Renal cortical epithelial cell (primary cell): ENCODE results near the gene TRIM41. TPM values are rescaled to one million over a fixed set of nuclear protein-coding genes. Genes with fewer than 3 reads are reported as not detected.

Experiments used
- DNase-seq: peaks from one replicate; pipeline ENCODE4 v3.0.0-alpha.2; 2011; ENCODE audit warnings: low read depth
- total RNA-seq: library from RNA; depleted of rRNA; stranded (reverse); fragments of >200 nt; gene quantifications from 2 replicates; pipeline ENCODE4 v1.2.3, GENCODE V29; 2014

Gene TRIM41
- total RNA-seq, 1 donor from 2014 or later, result 12.8 TPM

- DNase-seq, result no peak
Measured at GRCh38 chr5:181231432-181231831, 8.4 kb downstream of the TRIM41 start.

GRCh38 chr5:181232593-181232992 lies 9.5 kb downstream of the TRIM41 start:
- no peak for DNase-seq

DNA sequence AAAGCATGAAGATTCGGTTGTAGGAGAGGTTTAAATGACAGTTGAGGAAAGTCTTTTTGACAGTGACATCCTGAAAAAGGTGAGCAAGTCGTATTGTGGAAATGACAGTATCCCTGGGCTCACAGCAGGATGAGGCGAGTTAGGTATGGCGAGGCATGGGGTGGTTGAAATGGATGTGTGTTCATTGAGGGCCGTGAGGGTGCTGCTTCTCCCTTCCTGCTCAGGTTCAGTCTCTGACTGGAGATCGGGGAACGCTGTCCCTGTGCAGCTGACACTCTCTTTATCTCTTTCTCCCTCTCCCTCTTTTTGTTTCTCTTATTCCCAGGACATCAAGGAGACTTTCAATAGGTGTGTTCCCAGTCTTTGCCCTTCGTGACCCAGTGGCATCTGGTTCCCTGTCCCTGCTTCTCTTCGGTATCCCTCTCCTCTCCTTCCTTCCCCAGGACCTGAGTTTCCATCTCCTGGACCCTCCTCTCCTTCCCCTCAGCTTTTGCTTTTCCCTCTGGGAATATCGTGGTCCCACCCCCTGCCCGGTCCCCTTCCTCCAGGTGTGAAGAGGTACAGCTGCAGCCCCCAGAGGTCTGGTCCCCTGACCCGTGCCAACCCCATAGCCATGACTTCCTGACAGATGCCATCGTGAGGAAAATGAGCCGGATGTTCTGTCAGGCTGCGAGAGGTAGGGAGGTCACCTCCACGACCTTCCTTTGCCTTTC lies 10.2 kb downstream of the TRIM41 start:
- no peak for DNase-seq

DNA sequence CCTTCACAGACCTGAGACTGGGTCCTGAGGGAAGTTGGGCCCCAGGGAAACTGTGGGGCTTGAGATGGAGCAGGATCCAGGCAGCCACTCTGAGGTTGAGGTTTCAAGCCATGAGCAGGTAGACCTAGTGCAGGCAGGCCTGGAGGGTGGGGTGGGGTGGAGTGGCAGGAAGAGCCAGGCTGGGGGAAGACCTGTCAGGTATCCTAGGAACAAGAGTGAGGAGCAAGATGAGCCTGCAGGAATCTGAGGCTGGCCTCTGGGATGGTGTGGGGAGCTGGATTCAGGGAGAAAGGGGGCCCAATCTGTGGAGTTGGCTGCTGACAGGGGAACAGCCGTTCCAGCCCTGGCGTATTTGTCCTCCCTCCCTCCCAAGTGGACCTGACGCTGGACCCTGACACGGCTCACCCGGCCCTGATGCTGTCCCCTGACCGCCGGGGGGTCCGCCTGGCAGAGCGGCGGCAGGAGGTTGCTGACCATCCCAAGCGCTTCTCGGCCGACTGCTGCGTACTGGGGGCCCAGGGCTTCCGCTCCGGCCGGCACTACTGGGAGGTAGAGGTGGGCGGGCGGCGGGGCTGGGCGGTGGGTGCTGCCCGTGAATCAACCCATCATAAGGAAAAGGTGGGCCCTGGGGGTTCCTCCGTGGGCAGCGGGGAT lies 10.8 kb downstream of the TRIM41 start:
- DNase-seq, result no peak

DNA sequence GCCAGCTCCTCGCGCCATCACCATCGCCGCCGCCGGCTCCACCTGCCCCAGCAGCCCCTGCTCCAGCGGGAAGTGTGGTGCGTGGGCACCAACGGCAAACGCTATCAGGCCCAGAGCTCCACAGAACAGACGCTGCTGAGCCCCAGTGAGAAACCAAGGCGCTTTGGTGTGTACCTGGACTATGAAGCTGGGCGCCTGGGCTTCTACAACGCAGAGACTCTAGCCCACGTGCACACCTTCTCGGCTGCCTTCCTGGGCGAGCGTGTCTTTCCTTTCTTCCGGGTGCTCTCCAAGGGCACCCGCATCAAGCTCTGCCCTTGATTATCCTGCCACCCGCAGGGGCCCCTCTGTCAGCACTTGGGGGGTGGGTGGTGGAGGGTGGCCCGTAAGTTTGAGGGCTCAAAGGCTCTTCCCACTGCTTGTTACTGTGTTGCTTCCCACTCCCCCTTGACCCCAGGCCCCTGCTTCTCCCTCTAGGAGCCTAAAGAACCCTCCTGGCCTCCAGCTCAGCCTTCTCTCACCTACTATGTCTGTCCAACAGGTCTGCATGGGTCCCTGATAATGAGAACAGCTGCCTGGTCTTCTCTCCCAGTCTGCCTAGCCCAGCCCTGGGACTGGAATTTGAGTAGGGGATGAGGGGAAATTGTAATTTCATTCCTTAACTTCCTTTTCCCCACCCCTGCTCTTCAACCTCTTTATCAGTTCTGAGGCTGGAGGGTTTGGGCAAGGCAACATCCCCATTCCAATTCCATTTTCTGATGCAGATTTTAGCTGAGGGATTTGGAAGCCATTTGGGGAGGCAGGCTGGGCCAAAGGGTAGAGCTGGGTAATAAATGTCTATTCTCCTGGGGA lies 11.6 kb downstream of the TRIM41 start:
- no peak for DNase-seq

DNA sequence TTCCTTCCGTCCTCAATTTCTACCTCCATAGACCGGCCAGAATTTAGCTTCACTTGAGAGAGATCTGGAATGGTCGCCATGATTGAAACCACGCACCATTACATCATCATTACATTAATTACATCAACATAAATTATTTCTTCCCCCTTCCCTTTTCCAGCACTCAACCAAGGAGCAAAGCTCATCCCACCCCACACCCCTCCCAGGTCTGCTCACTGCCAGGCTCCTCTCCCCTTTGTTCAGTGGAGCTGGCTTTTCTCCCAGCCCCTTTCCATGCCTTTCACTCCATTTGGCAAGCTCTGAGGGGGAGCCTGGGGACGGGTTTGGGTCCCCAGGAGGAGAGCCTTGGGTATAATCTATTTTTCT lies 12.2 kb downstream of the TRIM41 start:
- DNase-seq, result no peak

GRCh38 chr5:181235689-181236366 lies 12.7 kb downstream of the TRIM41 start:
- no peak for DNase-seq

- DNase-seq, result no peak
Measured at GRCh38 chr5:181236471-181236870, 13.4 kb downstream of the TRIM41 start.

DNA sequence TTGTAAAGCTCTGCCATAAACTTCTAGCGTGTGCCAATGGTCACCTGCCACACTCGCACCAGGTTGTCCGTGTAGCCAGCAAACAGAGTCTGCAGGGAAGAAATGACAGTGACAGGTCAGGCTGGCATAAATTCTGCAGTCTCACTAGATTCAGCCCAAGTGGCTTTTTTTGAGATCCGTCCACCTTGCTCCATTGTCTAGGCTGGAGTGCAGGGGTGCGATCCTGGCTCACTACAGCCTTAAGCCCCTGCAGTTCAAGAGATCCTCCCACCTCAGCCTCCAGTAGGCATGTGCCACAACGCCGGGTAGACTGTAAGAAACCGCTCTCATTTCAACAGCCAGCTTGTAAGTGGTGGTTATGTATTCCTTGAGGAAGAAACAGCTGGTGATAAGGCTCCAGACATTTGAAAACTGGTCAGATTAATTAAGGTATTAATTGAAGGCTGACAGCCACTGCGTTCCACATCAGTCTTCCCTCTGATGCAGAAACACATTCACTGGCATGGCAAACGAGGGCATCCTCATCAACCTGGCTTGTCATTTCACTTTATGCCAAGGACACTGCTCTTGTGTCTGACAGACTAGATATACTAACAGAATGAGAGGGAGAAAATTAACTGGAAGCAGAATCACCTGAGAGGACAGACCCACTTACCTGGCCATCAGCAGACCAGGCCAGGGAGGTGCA lies 14.0 kb downstream of the TRIM41 start:
- DNase-seq, result no peak

GRCh38 chr5:181237729-181238385 lies 14.8 kb downstream of the TRIM41 start:
- DNase-seq, result no peak

DNA sequence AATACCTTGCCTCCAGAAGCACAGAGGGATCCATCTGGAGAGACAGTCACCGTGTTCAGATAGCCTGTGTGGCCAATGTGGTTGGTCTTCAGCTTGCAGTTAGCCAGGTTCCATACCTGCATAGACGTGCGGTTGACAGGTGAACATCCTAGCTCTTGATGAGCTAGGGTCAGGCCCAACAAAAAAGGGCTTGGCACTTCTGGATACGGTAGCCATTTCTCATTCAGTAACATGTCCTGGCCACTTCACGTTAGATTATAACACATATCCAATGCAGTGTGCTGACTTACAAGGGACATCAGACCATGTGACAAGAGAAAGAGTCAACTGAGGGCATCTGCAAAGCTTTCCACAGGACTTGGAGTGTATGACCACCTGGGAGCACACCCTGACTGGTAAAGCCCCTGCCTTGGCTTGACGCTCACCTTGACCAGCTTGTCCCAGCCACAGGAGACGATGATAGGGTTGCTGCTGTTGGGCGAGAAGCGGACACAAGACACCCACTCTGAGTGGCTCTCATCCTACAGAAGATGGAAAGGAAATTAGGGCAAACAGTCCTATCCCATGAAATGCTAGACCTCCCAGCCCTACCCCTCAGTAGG lies 16.1 kb downstream of the TRIM41 start:
- no peak for DNase-seq

DNA sequence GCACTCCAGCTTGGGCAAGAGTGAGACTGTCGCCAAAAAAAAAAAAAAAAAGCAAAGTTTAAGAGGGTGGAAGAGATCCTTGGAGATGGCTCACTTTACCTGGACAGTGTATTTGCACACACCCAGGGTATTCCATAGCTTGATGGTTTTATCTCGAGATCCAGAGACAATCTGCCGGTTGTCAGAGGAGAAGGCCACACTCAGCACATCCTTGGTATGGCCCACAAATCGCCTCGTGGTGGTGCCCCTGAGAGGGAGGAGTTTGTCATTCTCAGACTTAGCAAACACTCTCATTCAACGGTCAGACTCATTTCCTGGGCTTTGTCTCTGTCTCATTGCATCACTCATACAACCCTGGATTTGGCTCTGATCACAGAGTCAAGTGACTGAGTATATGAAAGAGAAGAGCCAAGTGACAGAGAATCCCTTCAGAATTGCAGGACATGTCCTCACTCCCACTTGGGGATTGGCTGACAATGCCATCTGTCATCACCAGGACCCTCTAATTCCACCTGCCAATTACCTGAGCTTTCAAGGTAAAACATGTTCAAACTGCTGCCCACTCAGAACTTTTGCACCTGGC lies 18.4 kb downstream of the TRIM41 start:
- DNase-seq, result peak; percentile 70

GRCh38 chr5:181242031-181242451 lies 19.0 kb downstream of the TRIM41 start:
- DNase-seq, result no peak

DNA sequence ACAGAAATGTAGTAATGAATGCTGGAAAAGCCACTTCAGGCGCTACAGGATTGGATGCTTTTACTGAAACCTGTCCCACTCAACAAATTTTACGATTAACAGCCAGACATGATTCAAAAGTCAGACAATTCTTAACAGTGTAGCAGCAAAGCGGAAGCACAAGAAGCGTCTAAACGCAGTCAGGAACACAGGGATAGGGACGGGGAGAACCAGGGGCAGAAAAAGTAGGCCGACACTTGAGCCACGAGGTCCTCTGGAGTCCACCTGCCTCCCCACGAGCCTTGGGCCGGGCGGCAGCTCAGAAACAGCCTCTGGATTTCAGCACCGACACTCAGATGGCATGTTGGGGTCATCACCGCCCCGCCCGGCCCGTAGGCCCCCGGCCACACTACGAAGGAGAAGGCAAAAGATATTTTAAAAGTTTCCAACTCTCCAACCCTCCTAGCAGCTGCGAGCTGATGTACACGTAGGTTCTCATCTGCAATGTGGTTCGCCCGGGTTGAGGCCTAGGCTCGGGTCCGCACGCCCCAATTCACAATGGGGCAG lies 20.0 kb downstream of the TRIM41 start:
- no peak for DNase-seq

DNA sequence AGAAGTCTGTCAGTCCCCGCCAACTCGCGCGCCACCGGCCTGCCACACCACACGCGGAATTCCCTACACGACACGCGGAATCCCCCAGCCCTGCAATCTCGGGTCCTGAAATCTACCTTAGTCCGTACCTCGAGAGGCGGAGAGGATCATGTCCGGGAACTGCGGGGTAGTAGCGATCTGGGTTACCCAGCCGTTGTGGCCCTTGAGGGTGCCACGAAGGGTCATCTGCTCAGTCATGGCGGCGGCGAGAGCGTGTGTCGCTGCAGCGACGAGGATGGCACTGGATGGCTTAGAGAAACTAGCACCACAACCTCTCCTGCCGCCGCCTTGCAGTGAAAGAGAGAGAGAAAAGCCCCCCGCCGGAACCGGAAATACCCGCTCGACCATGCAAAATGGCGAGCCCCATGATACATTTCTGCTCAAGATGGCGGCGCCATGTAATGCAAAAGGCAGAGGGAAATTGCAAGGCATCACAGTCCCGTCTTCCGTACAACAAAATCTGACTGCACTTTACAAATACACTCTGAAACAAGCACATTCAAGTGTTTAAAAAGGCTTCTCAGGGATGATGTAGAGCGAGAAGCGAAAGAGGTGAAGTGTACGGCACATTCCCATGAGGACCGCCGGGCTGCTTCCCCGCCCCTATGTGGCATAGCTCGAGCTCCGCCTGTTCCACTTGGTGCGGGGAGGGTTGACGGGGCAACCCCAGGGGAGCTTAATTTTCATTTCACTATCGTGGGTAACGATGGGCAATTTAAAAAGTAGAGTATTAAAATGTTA lies 20.7 kb downstream of the TRIM41 start, which contains the start of gene RACK1:
Gene RACK1 (minus strand): TSS at position 343 of the 780 bp plus-strand sequence. CDS start 106 bp downstream, at position 237.
- peak; percentile 77 for DNase-seq

- no peak for DNase-seq
Measured at GRCh38 chr5:181245427-181246275, 22.6 kb downstream of the TRIM41 start.

DNA sequence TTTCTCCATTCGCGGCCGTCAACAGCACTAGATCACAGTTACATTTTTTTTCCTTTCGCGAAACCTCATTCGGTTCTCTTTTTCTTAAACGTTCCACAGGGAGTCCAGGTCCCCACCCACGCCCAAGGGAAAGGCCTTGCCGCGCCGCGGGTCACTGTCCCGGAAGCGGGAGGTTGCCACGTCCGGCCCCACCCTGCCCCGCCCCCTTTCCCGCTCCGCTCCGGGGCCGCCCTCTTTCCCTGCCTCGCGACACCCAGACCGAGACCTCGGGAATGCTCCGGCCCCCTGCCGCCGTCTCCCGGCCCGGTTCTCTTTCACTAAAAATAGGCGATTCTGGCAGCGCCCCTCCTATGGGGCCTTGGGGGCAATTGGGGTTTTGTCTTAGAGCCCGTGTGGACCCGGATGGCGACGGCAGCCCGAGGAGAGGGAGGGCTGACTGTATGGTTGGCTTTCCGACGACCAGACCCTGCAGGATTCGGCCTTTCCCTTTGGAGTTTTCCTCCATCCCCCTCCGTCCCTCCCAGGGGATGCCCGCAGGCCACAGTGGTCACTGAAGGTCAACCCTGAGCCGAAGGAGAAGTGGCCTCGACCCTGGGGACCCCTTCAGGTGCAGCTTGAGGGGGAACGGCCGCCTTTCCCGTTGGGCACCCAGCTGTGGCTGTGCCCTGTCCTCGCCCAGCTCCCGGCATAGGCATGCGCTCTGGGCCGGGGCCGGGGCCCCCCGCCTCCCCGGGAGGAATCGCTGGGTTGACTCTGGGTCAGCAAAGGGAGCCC lies 23.4 kb downstream of the TRIM41 start:
- peak; percentile 59 for DNase-seq
